GM18909 (cell line): ENCODE data around the gene KCNA10.

Experiments used
- ATAC-seq: cut with Tn5 transposase; IDR thresholded peaks from one replicate; pipeline ENCODE4 v1.9.1; 2021; ENCODE audit warnings: mild to moderate bottlenecking; ENCODE audit not compliant: unreplicated experiment, poor library complexity

KCNA10 gene

GRCh38 chr1:110481968-110482623, 36.9 kb downstream of the KCNA10 start:
- ATAC-seq: no peak

- no peak for ATAC-seq
Observed at GRCh38 chr1:110480356-110481096, 38.4 kb downstream of the KCNA10 start.

GRCh38 chr1:110478886-110479285, 40.1 kb downstream of the KCNA10 start:
- ATAC-seq: no peak

- ATAC-seq: no peak
Observed at GRCh38 chr1:110477967-110478640, 40.9 kb downstream of the KCNA10 start.

DNA sequence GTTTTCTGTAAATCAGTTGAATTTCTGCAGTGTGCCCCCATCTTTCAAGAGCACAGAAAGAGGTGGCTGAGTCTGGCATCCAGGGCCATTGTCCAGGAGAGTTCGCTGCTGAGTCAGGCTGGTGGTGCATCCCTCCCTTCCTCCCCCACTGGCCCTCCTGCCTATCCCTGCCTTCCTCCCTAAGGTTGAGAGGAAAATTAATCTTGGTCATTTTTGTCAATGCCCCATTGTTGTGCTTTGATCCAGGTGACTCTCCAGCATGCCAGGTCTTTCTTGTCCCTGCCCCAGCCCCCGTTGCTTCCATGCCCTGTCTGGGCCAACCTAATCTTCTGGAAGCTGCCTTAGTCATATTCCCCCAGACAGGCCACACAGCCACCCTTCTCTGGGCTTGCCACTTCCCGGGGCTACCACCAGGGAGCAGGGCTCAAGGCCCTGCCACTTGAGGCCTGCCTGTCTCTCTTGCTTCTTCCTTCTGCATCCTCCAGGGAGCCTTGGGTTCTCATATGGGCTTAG, 41.5 kb downstream of the KCNA10 start:
- ATAC-seq: no peak

- no peak for ATAC-seq
Observed at GRCh38 chr1:110477041-110477440, 41.9 kb downstream of the KCNA10 start.

DNA sequence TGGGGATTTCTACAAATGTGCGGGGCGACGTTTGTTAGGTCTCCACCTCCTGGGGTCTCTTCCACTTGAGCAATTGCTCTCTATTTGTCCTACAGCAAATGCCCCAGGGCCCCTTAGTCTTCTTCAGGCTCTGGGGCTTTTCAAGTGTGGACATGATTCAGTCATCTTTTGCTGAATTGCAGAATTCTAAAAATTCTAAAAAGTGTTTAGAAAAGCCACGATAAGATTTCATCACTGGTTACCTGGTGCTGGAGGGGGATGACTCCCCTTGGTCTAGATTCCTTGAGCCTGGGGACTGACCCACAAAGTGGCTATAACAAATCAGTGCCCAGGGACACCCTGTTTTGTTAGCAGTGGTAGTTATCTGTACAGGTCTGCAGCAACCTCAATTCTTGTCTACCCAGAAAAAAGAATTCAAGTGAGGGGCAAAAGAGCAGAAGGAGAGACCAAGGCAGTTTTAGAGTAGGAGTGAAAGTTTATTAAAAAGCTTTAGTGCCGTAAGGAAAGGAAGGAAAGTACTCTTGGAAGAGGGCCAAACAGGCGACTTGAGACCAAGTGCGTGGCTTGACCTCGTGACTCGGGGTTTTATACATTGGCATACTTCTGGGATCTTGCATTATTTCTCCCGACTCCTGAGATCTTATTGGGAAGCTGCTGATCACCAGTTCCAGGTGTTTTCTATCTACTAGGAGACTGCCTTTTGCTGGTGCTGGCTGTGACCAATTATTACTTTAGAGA, 42.8 kb downstream of the KCNA10 start:
- ATAC-seq: no peak

GRCh38 chr1:110475362-110476027, 43.5 kb downstream of the KCNA10 start:
- ATAC-seq: no peak

DNA sequence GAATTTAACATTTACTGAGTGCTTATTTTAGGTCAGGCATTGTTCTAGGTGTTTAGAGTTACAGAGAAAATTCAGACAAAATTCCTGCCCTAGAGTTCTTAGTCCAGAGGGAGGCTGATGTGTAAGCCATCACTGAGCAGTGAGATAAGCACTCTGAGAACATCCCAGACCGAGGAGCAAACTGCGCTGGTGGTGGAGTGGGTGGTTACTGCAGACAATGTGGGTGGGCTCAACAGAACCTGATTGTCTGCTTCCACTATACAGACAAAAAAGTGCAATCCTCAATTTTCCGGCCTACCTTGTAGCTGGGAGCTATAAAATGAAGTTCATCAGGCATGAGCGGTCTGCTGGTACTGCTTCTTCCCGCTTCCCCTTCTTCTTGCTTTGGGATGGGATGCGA, 44.5 kb downstream of the KCNA10 start:
- no peak for ATAC-seq

- ATAC-seq: no peak
Observed at GRCh38 chr1:110472546-110472945, 46.4 kb downstream of the KCNA10 start.

- no peak for ATAC-seq
Observed at GRCh38 chr1:110471131-110471530, 47.8 kb downstream of the KCNA10 start.
